Fibroblast of lung (primary cell): ENCODE results near the gene HECTD4. TPM values are rescaled to one million over a fixed set of nuclear protein-coding genes. Genes with fewer than 3 reads are reported as not detected.
"Not testable (repeated sequence)": the region's sequence is repeated elsewhere in the genome, so short reads cannot be mapped to it uniquely, and the experiment has no call there.

Experiments used
- DNase-seq, 2 donors: peaks; one replicate each; pipeline versions ENCODE4 v3.0.0 to v3.0.0-alpha.2; 2010; ENCODE audit warnings: low read depth in 2 of 2
- H2AFZ ChIP-seq: 2 replicates; pipeline ENCODE4 v1.5.1; 2012; ENCODE audit warnings: low read length, control low read depth, inconsistent platforms
- H3K27ac ChIP-seq: 2 replicates; pipeline ENCODE4 v1.5.1; 2011; ENCODE audit warnings: low read length, control low read depth; ENCODE audit not compliant: insufficient read depth
- H3K27me3 ChIP-seq: 2 replicates; pipeline ENCODE4 v1.5.1; 2011; ENCODE audit warnings: mild to moderate bottlenecking, low read length; ENCODE audit not compliant: control insufficient read depth, insufficient read depth
- H3K36me3 ChIP-seq: 2 replicates; pipeline ENCODE4 v1.5.1; 2011; ENCODE audit warnings: low read length; ENCODE audit not compliant: control insufficient read depth, insufficient read depth
- H3K4me1 ChIP-seq: 2 replicates; pipeline ENCODE4 v1.5.1; 2011; ENCODE audit warnings: low read length; ENCODE audit not compliant: control insufficient read depth, insufficient read depth; ENCODE audit errors: extremely low read depth
- H3K4me2 ChIP-seq: 2 replicates; pipeline ENCODE4 v1.5.1; 2011; ENCODE audit warnings: low read length, control low read depth; ENCODE audit not compliant: insufficient read depth; ENCODE audit errors: extremely low read depth
- H3K4me3 ChIP-seq, 4 experiments: fragments of 200-600 bp in 1 of 4; sonication (generic) in 1 of 4; replicated peaks in 1 of 4; 2 replicates each; pipeline ENCODE4 v1.5.1; 2011 to 2016; ENCODE audit warnings: low read length in 4 of 4, low read depth in 3 of 4, mild to moderate bottlenecking in 3 of 4, control low read depth in 2 of 4, inconsistent platforms in 1 of 4, mixed read lengths in 1 of 4; ENCODE audit not compliant: insufficient read depth in 1 of 4; ENCODE audit errors: control extremely low read depth in 1 of 4
- H3K79me2 ChIP-seq: 2 replicates; pipeline ENCODE4 v1.5.1; 2012; ENCODE audit warnings: mild to moderate bottlenecking, low read length, inconsistent platforms; ENCODE audit not compliant: control insufficient read depth, insufficient read depth
- H3K9ac ChIP-seq: 2 replicates; pipeline ENCODE4 v1.5.1; 2011; ENCODE audit warnings: mild to moderate bottlenecking, low read length, control low read depth; ENCODE audit not compliant: insufficient read depth
- H3K9me3 ChIP-seq: 2 replicates; pipeline ENCODE4 v1.5.1; 2012; ENCODE audit warnings: low read depth, low read length; ENCODE audit not compliant: control insufficient read depth, insufficient read depth
- H4K20me1 ChIP-seq: 2 replicates; pipeline ENCODE4 v1.5.1; 2011; ENCODE audit warnings: low read length; ENCODE audit not compliant: control insufficient read depth, insufficient read depth; ENCODE audit errors: extremely low read depth
- CTCF ChIP-seq, 2 donors: IDR thresholded peaks in 1 of 2; conservative IDR thresholded peaks in 1 of 2; 1 replicate in 1 of 2; 2 replicates in 1 of 2; pipeline ENCODE4 v1.5.1; 2011 to 2012; ENCODE audit warnings: low read length in 2 of 2, control low read depth in 1 of 2, inconsistent platforms in 1 of 2, low read depth in 1 of 2, mild to moderate bottlenecking in 1 of 2
- EZH2 ChIP-seq: IDR thresholded peaks from 2 replicates; pipeline ENCODE4 v1.5.1; 2012; ENCODE audit warnings: low read length, control low read depth, mild to moderate bottlenecking; ENCODE audit errors: missing control alignments
- polyA plus RNA-seq, 2 donors: library from polyadenylated mRNA; depleted of rRNA in 1 of 2; stranded (reverse) in 1 of 2; unstranded in 1 of 2; fragments of >200 nt; gene quantifications; 2 replicates each; pipeline ENCODE4 v1.2.1, GENCODE V29; 2011 to 2012; ENCODE audit warnings: missing spikeins in 1 of 2
- total RNA-seq: library from RNA; depleted of rRNA; stranded (reverse); fragments of >200 nt; gene quantifications from 2 replicates; pipeline ENCODE4 v1.2.1, GENCODE V29; 2014

Gene HECTD4
- total and polyA plus RNA-seq, 2 donors (not counting 1 experiment from before 2014, with no cell fraction given), result 5.1 to 31.7 TPM

- no peak for DNase-seq
- Histone ChIP-seq H3K9me3 (no peaks in the 10 kb centered on the region), H3K9ac (no peak overlapping the region), H3K79me2 (no peaks in the 10 kb centered on the region), H2AFZ (no peak overlapping the region), H4K20me1 (no peaks in the 10 kb centered on the region), H3K27me3 (no peaks in the 10 kb centered on the region), H3K27ac (no peak overlapping the region), H3K36me3 (peaks cover 12% of the 10 kb centered on the region), H3K4me3 (no peak overlapping the region), H3K4me1 (no peaks in the 10 kb centered on the region), H3K4me2 (no peak overlapping the region)
- TF ChIP-seq EZH2 (no peak), CTCF (conservative IDR thresholded peaks at IDR 0.05 in 1 of 2, IDR thresholded peaks at IDR 0.05 in 1 of 2; ENCODE audit: low read depth in 1 of 2, low read length in 2 of 2) (no peak)
Measured at GRCh38 chr12:112159146-112159541, 223.1 kb downstream of the HECTD4 start.

DNA sequence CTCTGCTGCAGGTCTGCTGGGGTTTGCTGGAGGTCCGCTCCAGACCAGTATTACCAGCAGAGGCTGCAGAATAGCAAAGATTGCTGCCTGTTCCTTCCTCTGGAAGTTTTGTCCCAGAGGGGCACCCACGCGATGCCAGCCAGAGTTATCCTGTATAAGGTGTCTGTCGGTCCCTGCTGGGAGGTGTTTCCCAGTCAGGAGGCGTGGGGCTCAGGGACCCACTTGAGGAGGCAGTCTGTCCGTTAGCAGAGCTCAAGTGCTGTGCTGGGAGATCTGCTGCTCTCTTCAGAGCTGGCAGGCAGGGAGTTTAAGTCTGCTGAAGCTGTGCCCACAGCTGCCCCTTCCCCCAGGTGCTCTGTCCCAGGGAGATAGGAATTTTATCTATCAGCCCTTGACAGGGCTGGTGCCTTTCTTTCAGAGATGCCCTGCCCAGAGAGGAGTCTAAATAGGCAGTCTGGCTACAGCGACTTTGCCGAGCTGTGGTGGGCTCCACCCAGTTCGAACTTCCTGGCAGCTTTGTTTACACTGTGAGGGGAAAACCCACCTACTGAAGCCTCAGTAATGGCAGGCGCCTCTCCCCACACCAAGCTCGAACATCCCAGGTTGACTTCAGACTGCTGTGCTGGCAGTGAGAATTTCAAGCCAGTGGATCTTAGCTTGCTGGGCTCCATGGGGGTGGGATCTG lies 223.6 kb downstream of the HECTD4 start:
- H3K4me2 ChIP-seq, DNase-seq, H3K4me1 ChIP-seq, H3K27me3 ChIP-seq, H2AFZ ChIP-seq, H3K27ac ChIP-seq, H3K36me3 ChIP-seq, H3K79me2 ChIP-seq, H3K9ac ChIP-seq, H4K20me1 ChIP-seq, H3K9me3 ChIP-seq, H3K4me3 ChIP-seq: not testable (repeated sequence)

DNA sequence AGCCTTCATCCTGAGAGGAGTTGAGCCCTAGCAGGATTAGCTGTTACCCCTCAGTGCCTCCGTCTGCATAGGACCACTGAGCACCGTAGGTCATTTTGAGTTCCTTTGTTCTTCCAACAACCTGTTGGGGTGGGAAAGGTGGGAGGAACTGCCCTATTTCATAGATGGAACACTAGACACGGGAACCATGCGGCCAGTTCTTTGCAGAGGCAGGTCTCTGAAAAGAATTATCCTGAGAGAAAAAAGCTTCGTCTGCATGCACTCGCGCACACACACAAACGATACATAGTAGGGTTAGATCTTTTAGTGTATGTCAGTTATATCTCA lies 228.4 kb downstream of the HECTD4 start:
- H3K36me3 ChIP-seq, result peaks cover 27% of the 10 kb centered on the region
- H3K79me2 ChIP-seq, result no peaks in the 10 kb centered on the region
- TF ChIP-seq EZH2 (no peak), CTCF (conservative IDR thresholded peaks at IDR 0.05 in 1 of 2, IDR thresholded peaks at IDR 0.05 in 1 of 2; ENCODE audit: low read depth in 1 of 2, low read length in 2 of 2) (no peak)
- H3K27me3 ChIP-seq, result no peaks in the 10 kb centered on the region
- no peaks in the 10 kb centered on the region for H4K20me1 ChIP-seq
- no peaks in the 10 kb centered on the region for H3K9me3 ChIP-seq
- H3K4me3 ChIP-seq, result no peak overlapping the region
- no peak overlapping the region for H3K27ac ChIP-seq
- no peak overlapping the region for H3K4me2 ChIP-seq
- no peak for DNase-seq
- H2AFZ ChIP-seq, result no peak overlapping the region
- H3K4me1 ChIP-seq, result no peaks in the 10 kb centered on the region
- no peak overlapping the region for H3K9ac ChIP-seq
